Osteocyte (in vitro differentiated cells): Measurements from ENCODE around the gene ARHGAP12. TPM values are rescaled to one million over a fixed set of nuclear protein-coding genes. Genes with fewer than 3 reads are reported as not detected.
"Not testable (repeated sequence)": the region's sequence is repeated elsewhere in the genome, so short reads cannot be mapped to it uniquely, and the experiment has no call there.

Experiments
- DNase-seq: peaks from one replicate; pipeline ENCODE4 v3.0.0; 2021; ENCODE audit warnings: mixed read lengths; ENCODE audit not compliant: unreplicated experiment; ENCODE audit errors: extremely low spot score
- H3K27ac Mint-ChIP-seq: one replicate; pipeline ENCODE4 v1.8.0; 2021; ENCODE audit warnings: mild to moderate bottlenecking, mixed read lengths; ENCODE audit not compliant: unreplicated experiment
- H3K27me3 Mint-ChIP-seq: one replicate; pipeline ENCODE4 v1.8.0; 2021; ENCODE audit warnings: mixed read lengths; ENCODE audit not compliant: unreplicated experiment
- H3K36me3 Mint-ChIP-seq: one replicate; pipeline ENCODE4 v1.8.0; 2021; ENCODE audit warnings: mixed read lengths; ENCODE audit not compliant: unreplicated experiment
- H3K4me1 Mint-ChIP-seq: one replicate; pipeline ENCODE4 v1.8.0; 2021; ENCODE audit warnings: mixed read lengths; ENCODE audit not compliant: unreplicated experiment
- H3K4me3 Mint-ChIP-seq: one replicate; pipeline ENCODE4 v1.8.0; 2021; ENCODE audit warnings: mild to moderate bottlenecking, moderate library complexity, mixed read lengths; ENCODE audit not compliant: unreplicated experiment
- H3K9me3 Mint-ChIP-seq: one replicate; pipeline ENCODE4 v1.8.0; 2021; ENCODE audit warnings: mixed read lengths; ENCODE audit not compliant: unreplicated experiment
- CTCF ChIP-seq: fragments of 200-600 bp; sonication (generic); IDR thresholded peaks from 2 replicates; pipeline ENCODE4 v1.5.0; 2021; ENCODE audit warnings: antibody characterized with exemption, mild to moderate bottlenecking, moderate library complexity
- total RNA-seq: library from RNA; stranded (reverse); gene quantifications from 2 replicates; pipeline ENCODE4 v1.2.1, GENCODE V29; 2021

ARHGAP12 gene
- total RNA-seq, 1 donor from 2014 or later, result 18.8 TPM

GRCh38 chr10:31974434-31975124 lies 45.9 kb upstream of the ARHGAP12 start:
- no peak overlapping the region for H3K27ac Mint-ChIP-seq

GRCh38 chr10:31972519-31973041 lies 43.9 kb upstream of the ARHGAP12 start:
- Mint-ChIP-seq H3K27ac (no peak overlapping the region), H3K9me3 (no peaks in the 10 kb centered on the region), H3K4me1 (no peaks in the 10 kb centered on the region), H3K27me3 (no peaks in the 10 kb centered on the region), H3K36me3 (no peaks in the 10 kb centered on the region), H3K4me3 (no peak overlapping the region)
- no peak for DNase-seq
- TF ChIP-seq CTCF, result no peak

More at GRCh38 chr10:31974434-31975124, 45.9 kb upstream of the ARHGAP12 start:
- Mint-ChIP-seq H3K4me1 (no peaks in the 10 kb centered on the region), H3K27me3 (no peaks in the 10 kb centered on the region), H3K36me3 (no peaks in the 10 kb centered on the region), H3K4me3 (no peak overlapping the region), H3K9me3 (no peaks in the 10 kb centered on the region)
- DNase-seq, result no peak
- no peak for TF ChIP-seq CTCF

GRCh38 chr10:31969847-31970246 lies 41.2 kb upstream of the ARHGAP12 start:
- H3K4me3 Mint-ChIP-seq, H3K27me3 Mint-ChIP-seq, H3K9me3 Mint-ChIP-seq, DNase-seq, H3K36me3 Mint-ChIP-seq, H3K27ac Mint-ChIP-seq, H3K4me1 Mint-ChIP-seq: not testable (repeated sequence)

- no peak for TF ChIP-seq CTCF
- DNase-seq, result no peak
- Mint-ChIP-seq H3K27ac (no peak overlapping the region), H3K27me3 (no peaks in the 10 kb centered on the region), H3K4me1 (peaks cover 11% of the 10 kb centered on the region), H3K4me3 (no peak overlapping the region), H3K9me3 (peaks cover 4% of the 10 kb centered on the region), H3K36me3 (no peaks in the 10 kb centered on the region)
Observed at GRCh38 chr10:31963589-31963980, 35.0 kb upstream of the ARHGAP12 start.

GRCh38 chr10:31962826-31963588 lies 34.4 kb upstream of the ARHGAP12 start:
- Mint-ChIP-seq H3K27ac (no peak overlapping the region), H3K27me3 (no peaks in the 10 kb centered on the region), H3K36me3 (no peaks in the 10 kb centered on the region), H3K4me3 (no peak overlapping the region), H3K4me1 (peaks cover 11% of the 10 kb centered on the region), H3K9me3 (peaks cover 4% of the 10 kb centered on the region)
- no peak for DNase-seq
- no peak for TF ChIP-seq CTCF
